Heart left ventricle (tissue), 13 donors: ENCODE measurements around the gene DLG4.

Experiments used
- CTCF ChIP-seq, 12 donors: fragments of 200-600 bp; sonication (generic) in 4 of 12; IDR thresholded peaks; one replicate each; pipeline versions ENCODE4 v1.5.0 to v1.8.0; 2018 to 2022; ENCODE audit warnings: antibody characterized with exemption in 12 of 12, mild to moderate bottlenecking in 5 of 12
- POLR2A ChIP-seq, 2 donors: fragments of 450-650 bp; IDR thresholded peaks; one replicate each; pipeline ENCODE4 v1.6.1; 2017; ENCODE audit warnings: antibody characterized with exemption in 2 of 2, mild to moderate bottlenecking in 2 of 2, moderate library complexity in 2 of 2
- donor health status: ischemic (EF 13 %, LVEDD 7.1; RV severe dilation, severe dysfunction).
- donor health status: DM: no; HTN: yes; CAD: no.
- donor health status: DM: no; HTN: no; CAD: no.
- donor health status: ischemic (EF 25% LVEDD 6.9; RV normal size, moderate dysfunction).
- donor health status: ischemic (EF 25% LVEDD 5.7; RV mildly dilated, moderate dysfunction).
- donor health status: ischemic (EF 35%, LVEDD 5.7; RV mildly dilated, moderate dysfunction).
- donor health status: nonischemic (EF 11% LVEDD 7.7; RV severe dilation, severe dysfunction).
- donor health status: DM: yes; HTN: yes; CAD: no.
- donor health status: PGD.
- donor health status: ischemic (EF 29% LVEDD 5.4; RV normal size, mild dysfunction).
- donor health status: nonischemic (EF 23%, LVEDD 6.1; RV moderate dilation, normal function).

- TF ChIP-seq POLR2A (IDR thresholded peaks at IDR 0.05) (no peak), CTCF (IDR thresholded peaks at IDR 0.05) (no peak)
Measured at GRCh38 chr17:7204336-7204735, 15.3 kb downstream of the DLG4 start.
